Measurements from ENCODE around the gene NRIP1. TPM values are rescaled to one million over a fixed set of nuclear protein-coding genes. Genes with fewer than 3 reads are reported as not detected.

NRIP1 gene
- total and polyA plus RNA-seq, 10 of the 15 experiments (the other 5 are each of a cell fraction or from before 2014, with no cell fraction given): 2.9 to 26.1 (median 9.3) TPM

- no peak for TF ChIP-seq BCLAF1 (IDR thresholded peaks at IDR 0.05)
These were observed 151.2 kb downstream of the NRIP1 start (continued) for GRCh38 chr21:14913638-14914037.

- no peak overlapping the region for H3K4me2 ChIP-seq (ENCODE audit: control insufficient read depth, insufficient read depth)
- no peak for FAIRE-seq
- no peak for TF ChIP-seq JUNB (IDR thresholded peaks at IDR 0.05)
- TF ChIP-seq CBX5 (IDR thresholded peaks at IDR 0.05; ENCODE audit: low read depth): no peak
- no peak for TF ChIP-seq MAX (IDR thresholded peaks at IDR 0.05; ENCODE audit: low read depth, low read length)
These were observed 153.4 kb downstream of the NRIP1 start for GRCh38 chr21:14911351-14911750.

More at GRCh38 chr21:14911351-14911750, 153.4 kb downstream of the NRIP1 start:
- ChIA-PET CTCF (no interaction called here), SMC1A (ENCODE audit: uncharacterized antibody, unreplicated experiment) (interaction anchor here (0.7 kb wide), 1 partner anchor 14 kb away, joined by 3 read pairs; no protein-coding TSS in a partner anchor), RAD21 (ENCODE audit: unreplicated experiment) (no interaction called here), POLR2A (no interaction called here)
- in situ Hi-C loops (cut with MboI): no loop called here
- H3K9ac ChIP-seq (ENCODE audit: control insufficient read depth, insufficient read depth, low read length): no peak overlapping the region
- no peaks in the 10 kb centered on the region for H3K4me1 ChIP-seq (ENCODE audit: control insufficient read depth, insufficient read depth, low read length)
- H3K4me3 ChIP-seq: no peak overlapping the region
- no peaks in the 10 kb centered on the region for H3K79me2 ChIP-seq (ENCODE audit: control insufficient read depth, insufficient read depth, low read length)
- no TSS peak for BruUV-seq (replicated peaks)
- no peaks in the 10 kb centered on the region; the same call in 2 of the 3 replicates for H3K9me3 ChIP-seq (replicated peaks; ENCODE audit: control insufficient read depth, insufficient read depth, low read length)
- intact Hi-C loops (cut with micrococcal nuclease; ENCODE audit: unreplicated experiment): no loop called here
- no peaks in the 10 kb centered on the region for H3K36me3 ChIP-seq (ENCODE audit: control insufficient read depth in 2 of 2, insufficient read depth in 2 of 2, low read length in 1 of 2)
- no peaks in the 10 kb centered on the region for H4K20me1 ChIP-seq (ENCODE audit: control insufficient read depth, insufficient read depth)
- no peak for DNase-seq (ENCODE audit: low read depth, low spot score)
- no peak overlapping the region for H3K27ac ChIP-seq (ENCODE audit: control insufficient read depth, insufficient read depth)
- H3K27me3 ChIP-seq (replicated peaks in 1 of 2; ENCODE audit: control insufficient read depth in 2 of 2, insufficient read depth in 2 of 2, low read length in 1 of 2): no peaks in the 10 kb centered on the region
- H2AFZ ChIP-seq (ENCODE audit: control insufficient read depth, low read depth, low read length): no peak overlapping the region
- ATAC-seq: no peak

Data from GM12878 (cell line).